Skeletal muscle tissue (tissue), 4 donors: Measurements from ENCODE around the gene STRN4. TPM values are rescaled to one million over a fixed set of nuclear protein-coding genes. Genes with fewer than 3 reads are reported as not detected.
A peak's percentile ranks its signal among the peaks of the same experiment; 100 is the strongest.

Experiments
- H3K27ac ChIP-seq: one replicate; pipeline ENCODE4 v1.7.0; 2013; ENCODE audit warnings: mild to moderate bottlenecking, low read depth, low read length, inconsistent platforms
- H3K27me3 ChIP-seq, 3 donors: one replicate each; pipeline ENCODE4 v1.7.0; 2013; ENCODE audit warnings: low read length in 3 of 3; ENCODE audit not compliant: control insufficient read depth in 3 of 3, insufficient read depth in 3 of 3
- H3K36me3 ChIP-seq, 3 donors: one replicate each; pipeline ENCODE4 v1.7.0; 2013; ENCODE audit warnings: low read length in 3 of 3; ENCODE audit not compliant: control insufficient read depth in 3 of 3, insufficient read depth in 3 of 3
- H3K4me1 ChIP-seq, 3 donors: one replicate each; pipeline ENCODE4 v1.7.0; 2013; ENCODE audit warnings: low read length in 3 of 3, mild to moderate bottlenecking in 3 of 3; ENCODE audit not compliant: control insufficient read depth in 3 of 3, insufficient read depth in 3 of 3
- H3K4me3 ChIP-seq, 3 donors: one replicate each; pipeline ENCODE4 v1.7.0; 2013; ENCODE audit warnings: low read length in 3 of 3
- H3K9ac ChIP-seq, 3 donors: one replicate each; pipeline ENCODE4 v1.7.0; 2013; ENCODE audit warnings: low read length in 3 of 3, mild to moderate bottlenecking in 3 of 3, moderate library complexity in 2 of 3, low read depth in 1 of 3
- H3K9me3 ChIP-seq, 3 donors: one replicate each; pipeline ENCODE4 v1.7.0; 2013; ENCODE audit warnings: low read length in 3 of 3; ENCODE audit not compliant: control insufficient read depth in 3 of 3
- total RNA-seq: library from RNA; depleted of rRNA; stranded (reverse); fragments of >200 nt; gene quantifications from one replicate; pipeline ENCODE4 v1.2.3, GENCODE V29; 2014
- donor health status: Osteomylitis.

Gene STRN4
- total RNA-seq, 1 donor from 2014 or later, result 28.2 TPM

DNA sequence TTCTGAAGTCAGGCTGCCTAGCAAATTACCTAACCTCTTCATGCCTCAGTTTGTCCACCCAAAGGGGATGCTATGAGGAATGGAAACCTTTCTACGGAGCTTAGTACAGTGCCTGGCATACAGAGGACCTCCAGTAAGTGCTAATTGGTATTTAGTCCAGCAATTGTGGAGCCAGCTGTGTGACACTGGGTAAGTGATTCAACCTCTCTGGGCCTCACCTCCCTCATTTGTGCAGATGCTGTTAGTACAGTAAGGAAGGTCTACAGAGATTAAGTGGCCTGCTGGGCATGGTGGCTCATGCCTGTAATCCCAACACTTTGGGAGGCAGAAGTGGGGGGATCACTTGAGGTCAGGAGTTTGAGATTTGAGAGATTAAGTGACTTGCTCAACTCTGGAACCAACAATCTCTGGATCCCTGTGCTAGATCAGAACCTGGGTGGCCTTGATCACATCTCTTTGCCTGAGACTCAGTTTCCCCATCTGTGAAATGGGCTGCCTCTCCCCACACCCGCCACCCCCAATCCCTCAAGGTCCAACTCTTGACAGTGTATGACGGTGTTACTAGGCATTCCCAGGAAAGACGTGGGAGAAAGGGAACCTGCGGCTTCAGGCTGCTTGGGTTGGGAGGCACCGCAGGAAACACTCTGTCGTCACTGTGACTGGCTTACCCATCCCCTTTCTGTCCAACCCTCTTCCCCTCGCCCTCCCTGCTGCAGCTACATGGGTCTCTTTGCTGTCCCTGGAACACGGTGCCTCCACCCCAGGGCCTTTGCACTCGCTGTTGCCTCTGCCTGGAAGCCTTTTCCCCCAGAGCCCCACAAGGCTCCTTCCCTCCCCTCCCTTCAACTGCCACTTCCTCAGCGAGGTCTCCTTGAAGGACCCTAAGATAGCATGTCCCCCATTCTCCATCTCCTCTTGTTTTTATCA is 47.6 kb downstream of the STRN4 start:
- H3K9ac ChIP-seq, result no peak overlapping the region
- H3K9me3 ChIP-seq, result no peaks in the 10 kb centered on the region
- peaks cover 0 to 6% (median 6%) of the 10 kb centered on the region in 3 donors for H3K4me1 ChIP-seq
- peaks cover 30 to 40% (median 37%) of the 10 kb centered on the region in 3 donors for H3K36me3 ChIP-seq
- H3K27ac ChIP-seq, result no peak overlapping the region
- no peak overlapping the region for H3K4me3 ChIP-seq
- no peaks in the 10 kb centered on the region for H3K27me3 ChIP-seq

DNA sequence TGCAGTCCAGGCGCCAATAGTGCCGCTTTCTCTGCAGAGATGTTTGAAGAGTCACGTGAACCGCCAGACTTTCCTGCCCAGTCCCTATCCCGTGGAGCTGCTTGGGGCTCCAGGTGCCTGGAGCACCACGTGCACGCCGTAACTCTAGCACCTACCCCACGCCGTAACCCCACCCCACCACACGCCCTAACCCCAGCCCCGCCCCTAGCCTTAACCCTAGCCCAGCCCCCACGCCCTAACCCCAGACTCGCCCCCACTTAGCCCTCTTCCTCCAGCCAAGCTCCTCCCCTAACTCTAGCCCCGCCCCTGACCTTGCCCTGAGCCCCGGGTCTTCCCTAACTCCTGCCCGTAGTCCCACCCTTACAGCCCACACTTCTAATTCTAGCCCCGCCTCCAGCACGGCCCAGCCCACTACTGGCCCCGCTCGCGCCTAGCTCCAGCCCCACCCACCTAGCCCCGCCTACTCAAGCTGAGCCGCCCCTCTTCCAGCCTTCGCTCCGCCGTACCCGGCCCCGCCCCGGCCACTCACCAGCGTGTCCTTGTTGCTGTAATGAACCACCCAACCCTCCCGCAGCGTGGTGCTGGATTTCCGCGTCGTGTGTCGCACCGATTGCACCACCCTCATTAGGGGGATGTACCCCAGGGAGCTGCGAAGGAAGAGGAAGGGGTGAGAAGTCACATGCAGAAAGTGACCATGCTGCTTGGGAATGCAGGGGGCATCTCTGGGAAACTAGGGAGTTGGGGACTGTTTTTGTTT is 48.9 kb downstream of the STRN4 start:
- Histone ChIP-seq H3K4me1 (peaks cover 0 to 6% (median 6%) of the 10 kb centered on the region in 3 donors), H3K4me3 (peak overlapping the region in 1 of 3 donors; percentile 60)

DNA sequence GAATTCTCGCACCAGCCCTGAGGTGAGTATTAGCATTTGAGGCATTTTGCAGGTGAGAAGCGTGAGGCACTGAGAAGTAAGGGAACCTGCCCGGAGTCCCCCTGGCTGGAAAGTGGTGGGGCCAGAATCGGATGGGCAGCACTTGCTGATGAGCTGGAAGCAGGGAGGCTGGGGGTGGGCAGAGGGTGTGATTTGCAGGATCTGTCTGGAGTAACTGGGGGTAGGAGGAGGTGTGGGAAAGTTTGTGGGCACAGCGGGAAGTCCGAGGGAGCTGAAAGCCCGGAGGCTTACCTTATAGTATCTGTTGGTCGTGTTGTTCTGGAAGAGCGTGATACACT is 49.4 kb downstream of the STRN4 start:
- Histone ChIP-seq H3K36me3 (peaks cover 44 to 51% (median 47%) of the 10 kb centered on the region in 3 donors), H3K27ac (no peak overlapping the region), H3K4me1 (peaks cover 0 to 6% (median 6%) of the 10 kb centered on the region in 3 donors), H3K4me3 (peak overlapping the region in 1 of 3 donors; percentile 13), H3K9ac (no peak overlapping the region), H3K9me3 (no peaks in the 10 kb centered on the region), H3K27me3 (no peaks in the 10 kb centered on the region)

More for the DNA sequence above, 48.9 kb downstream of the STRN4 start:
- no peak overlapping the region for H3K27ac ChIP-seq
- H3K9me3 ChIP-seq, result no peaks in the 10 kb centered on the region
- peaks cover 38 to 46% (median 44%) of the 10 kb centered on the region in 3 donors for H3K36me3 ChIP-seq
- no peaks in the 10 kb centered on the region for H3K27me3 ChIP-seq
- H3K9ac ChIP-seq, result peak overlapping the region in 1 of 3 donors; percentile 33

DNA sequence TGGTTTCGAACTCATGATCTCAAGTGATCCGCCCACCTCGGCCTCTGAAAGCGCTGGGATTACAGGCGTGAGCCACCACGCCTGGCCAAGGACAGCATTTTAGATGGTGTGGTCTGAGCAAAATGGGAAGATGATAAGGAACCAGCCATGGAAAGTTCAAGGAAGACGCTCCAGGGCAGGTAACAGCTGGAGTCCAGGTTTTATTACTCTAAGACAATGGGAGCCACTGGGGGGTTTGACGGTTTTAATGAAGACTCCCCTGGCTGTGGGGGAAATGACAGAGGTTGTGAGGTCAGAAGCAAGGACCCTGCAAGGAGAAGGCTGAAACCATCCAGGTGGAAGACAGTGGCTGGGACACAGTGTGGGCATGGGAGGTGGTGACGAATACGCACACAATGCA is 50.2 kb downstream of the STRN4 start:
- Histone ChIP-seq H3K4me3 (no peak overlapping the region), H3K27ac (no peak overlapping the region), H3K27me3 (no peaks in the 10 kb centered on the region), H3K4me1 (peaks cover 0 to 6% (median 6%) of the 10 kb centered on the region in 3 donors), H3K9ac (no peak overlapping the region), H3K9me3 (no peaks in the 10 kb centered on the region), H3K36me3 (peaks cover 47 to 54% (median 51%) of the 10 kb centered on the region in 3 donors)

DNA sequence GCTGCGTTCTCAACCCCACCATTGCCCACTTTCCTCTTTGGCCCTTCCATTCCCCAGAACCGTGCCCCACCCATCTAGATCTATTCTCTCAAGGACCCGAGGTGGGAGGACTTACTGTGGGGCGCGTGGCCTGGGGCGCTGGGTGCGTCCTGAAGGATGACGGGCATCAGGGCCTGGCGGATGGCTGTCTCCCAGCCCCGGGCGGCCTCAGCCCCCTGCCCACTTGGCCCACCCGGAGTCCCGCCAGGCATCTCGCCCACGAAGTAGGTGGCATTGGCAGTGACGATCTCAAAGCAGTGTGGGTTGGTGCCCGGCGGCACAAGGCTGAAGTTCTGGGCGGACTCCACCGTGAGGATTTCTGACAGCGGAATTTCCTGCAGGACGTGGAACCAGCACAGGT is 52.5 kb downstream of the STRN4 start:
- H3K9me3 ChIP-seq, result no peaks in the 10 kb centered on the region
- peaks cover 0 to 6% (median 6%) of the 10 kb centered on the region in 3 donors for H3K4me1 ChIP-seq
- no peak overlapping the region for H3K27ac ChIP-seq
- H3K36me3 ChIP-seq, result peaks cover 33 to 52% (median 47%) of the 10 kb centered on the region in 3 donors
- no peak overlapping the region for H3K4me3 ChIP-seq
- no peaks in the 10 kb centered on the region for H3K27me3 ChIP-seq
- no peak overlapping the region for H3K9ac ChIP-seq

DNA sequence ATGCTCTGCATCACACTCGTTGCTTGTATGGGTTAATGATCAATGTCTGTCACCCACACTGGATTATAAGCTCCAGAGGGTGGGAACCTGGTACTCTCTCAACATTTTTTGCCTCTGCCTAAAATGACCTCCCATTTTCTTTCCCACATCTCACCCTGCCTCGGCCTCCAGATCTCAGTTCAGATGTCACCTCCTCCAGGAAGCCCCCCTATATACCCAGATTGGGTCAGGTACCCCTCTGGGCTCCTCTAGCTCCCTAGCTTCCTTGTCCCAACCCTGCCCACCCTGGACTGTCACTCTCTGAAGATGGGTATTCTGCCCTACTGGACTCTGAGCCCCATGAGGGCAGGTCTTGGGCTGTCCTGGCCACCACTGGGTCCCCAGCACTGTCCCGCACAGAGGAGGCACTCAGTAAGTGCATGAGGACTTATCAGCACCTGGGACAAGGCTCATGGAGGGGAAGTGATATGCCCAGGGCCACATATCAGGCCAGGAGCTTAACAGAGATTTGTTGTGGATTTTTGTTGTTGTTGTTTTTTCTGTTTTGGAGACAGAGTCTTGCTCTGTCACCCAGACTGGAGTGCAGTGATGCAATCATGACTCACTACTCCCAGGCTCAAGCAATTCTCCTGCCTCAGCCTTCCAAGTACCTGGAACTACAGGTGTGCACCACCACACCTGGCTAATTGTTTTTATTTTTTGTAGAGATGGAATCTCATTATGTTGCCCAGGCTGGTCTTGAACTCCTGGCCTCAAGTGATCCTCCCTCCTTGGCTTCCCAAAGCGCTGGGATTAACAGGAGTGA is 53.1 kb downstream of the STRN4 start:
- Histone ChIP-seq H3K9ac (no peak overlapping the region), H3K4me3 (no peak overlapping the region), H3K4me1 (peaks cover 0 to 6% (median 6%) of the 10 kb centered on the region in 3 donors), H3K9me3 (no peaks in the 10 kb centered on the region), H3K36me3 (peaks cover 34 to 54% (median 43%) of the 10 kb centered on the region in 3 donors), H3K27me3 (no peaks in the 10 kb centered on the region), H3K27ac (no peak overlapping the region)

DNA sequence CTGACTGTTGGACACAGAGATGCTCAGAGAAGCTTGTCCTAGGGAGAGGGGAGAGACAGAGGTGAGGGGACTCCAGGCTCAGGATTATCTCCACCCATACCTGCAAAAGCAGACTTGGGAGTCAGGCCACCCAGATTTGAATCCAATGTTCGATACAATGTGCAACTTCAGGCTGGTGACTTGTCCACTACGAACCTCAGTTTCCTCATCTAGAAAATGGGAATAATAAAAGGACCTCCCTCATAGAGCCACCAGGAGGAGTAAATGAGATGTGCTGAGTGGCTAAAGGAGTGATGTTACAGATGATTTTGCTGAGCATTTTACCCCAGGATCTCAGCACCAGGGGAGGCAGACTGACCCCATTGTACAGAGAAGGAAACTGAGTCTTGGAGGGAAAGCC is 54.3 kb downstream of the STRN4 start:
- H3K27ac ChIP-seq, result no peak overlapping the region
- H3K9ac ChIP-seq, result no peak overlapping the region
- H3K36me3 ChIP-seq, result peaks cover 41 to 60% (median 48%) of the 10 kb centered on the region in 3 donors
- no peak overlapping the region for H3K4me3 ChIP-seq
- no peaks in the 10 kb centered on the region for H3K9me3 ChIP-seq
- H3K4me1 ChIP-seq, result peaks cover 0 to 2% (median 1%) of the 10 kb centered on the region in 3 donors
- H3K27me3 ChIP-seq, result no peaks in the 10 kb centered on the region

DNA sequence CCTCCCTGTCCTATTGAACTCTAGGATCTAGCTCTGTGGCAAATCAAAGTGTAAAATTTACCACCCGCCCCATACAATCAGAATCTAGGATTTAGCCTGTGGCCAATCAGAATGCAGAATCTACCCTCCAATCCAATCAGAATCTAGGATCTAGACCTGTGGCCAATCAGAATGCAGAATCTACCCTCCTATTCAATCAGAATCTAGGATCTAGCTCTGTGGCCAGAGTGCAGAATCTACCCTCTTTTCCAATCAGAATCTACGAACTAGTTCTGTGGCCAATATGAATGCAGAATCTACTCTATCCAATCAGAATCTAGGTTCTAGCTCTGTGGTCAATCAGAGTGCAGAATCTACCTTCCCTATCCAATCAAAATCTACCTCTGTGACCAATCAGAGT is 55.1 kb downstream of the STRN4 start:
- Histone ChIP-seq H3K27ac (no peak overlapping the region), H3K9me3 (no peaks in the 10 kb centered on the region), H3K36me3 (peaks cover 43 to 57% (median 48%) of the 10 kb centered on the region in 3 donors), H3K27me3 (no peaks in the 10 kb centered on the region), H3K9ac (no peak overlapping the region), H3K4me3 (no peak overlapping the region), H3K4me1 (no peaks in the 10 kb centered on the region)

DNA sequence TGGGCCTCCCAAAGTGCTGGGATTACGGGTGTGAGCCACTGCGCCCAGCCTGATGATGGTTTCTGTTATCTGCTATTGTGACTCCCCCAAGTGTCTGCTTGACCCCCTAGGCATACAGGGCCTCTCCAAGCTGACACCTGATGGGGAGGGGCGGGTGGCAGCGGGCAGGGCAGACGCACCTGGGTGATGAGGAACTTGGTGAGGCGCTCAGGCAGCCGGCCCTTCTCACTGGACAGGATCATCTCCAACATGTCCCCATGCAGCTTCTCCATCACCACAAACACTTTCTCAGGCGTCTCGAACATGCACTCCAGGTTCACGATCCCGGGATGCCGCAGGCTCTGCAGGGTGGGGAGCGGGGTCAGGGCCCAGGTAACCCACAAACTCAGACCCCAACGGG is 56.9 kb downstream of the STRN4 start:
- no peaks in the 10 kb centered on the region for H3K4me1 ChIP-seq
- no peak overlapping the region for H3K27ac ChIP-seq
- peaks cover 51 to 55% (median 52%) of the 10 kb centered on the region in 3 donors for H3K36me3 ChIP-seq
- H3K4me3 ChIP-seq, result no peak overlapping the region
- no peaks in the 10 kb centered on the region for H3K9me3 ChIP-seq
- H3K9ac ChIP-seq, result no peak overlapping the region
- H3K27me3 ChIP-seq, result no peaks in the 10 kb centered on the region
